ENCODE results near the gene NHLRC2. TPM values are rescaled to one million over a fixed set of nuclear protein-coding genes. Genes with fewer than 3 reads are reported as not detected.
A peak's percentile ranks its signal among the peaks of the same experiment; 100 is the strongest.

Gene NHLRC2
- total and polyA plus RNA-seq, 2 of the 13 experiments (the other 11 are each of a cell fraction or from before 2014, with no cell fraction given), result 7.6 to 12.7 TPM

- 0 out of 4 replicates have a peak, but pooled peaks of 1 of the 2 experiments have one; percentile 7 for TF ChIP-seq ATF4 (CRISPR knock-in tag; IDR thresholded peaks at IDR 0.05)
- peak; percentile 15; the same call in 1 of the 2 replicates for TF ChIP-seq ZNF331 (CRISPR knock-in tag; IDR thresholded peaks at IDR 0.05)
These were observed at the start of gene NHLRC2, which contains the start of gene DCLRE1A (continued) for GRCh38 chr10:113854013-113854760.

GRCh38 chr10:113806503-113806902, 48.0 kb upstream of the NHLRC2 start:
- Histone ChIP-seq H2AFZ (ENCODE audit: low read length) (no peak overlapping the region), H3K4me2 (ENCODE audit: low read depth, low read length) (no peak overlapping the region), H3K4me1 (ENCODE audit: insufficient read depth, low read length) (no peaks in the 10 kb centered on the region), H3K9ac (ENCODE audit: insufficient read depth, low read depth, low read length) (no peak overlapping the region), H3K27ac (ENCODE audit: extremely low read length, insufficient read depth, low read length) (no peak overlapping the region), H3K36me3 (replicated peaks in 1 of 2; ENCODE audit: control insufficient read depth in 1 of 2, insufficient read depth in 2 of 2, low read length in 2 of 2) (no peaks in the 10 kb centered on the region), H3K79me2 (ENCODE audit: insufficient read depth, low read length) (no peaks in the 10 kb centered on the region), H4K20me1 (ENCODE audit: insufficient read depth, low read length) (no peaks in the 10 kb centered on the region), H3K27me3 (ENCODE audit: control insufficient read depth in 1 of 2, insufficient read depth in 2 of 2, low read length in 2 of 2) (peaks cover 0 to 16% of the 10 kb centered on the region in 2 experiments; a peak in 2 of 5 replicates), H3K4me3 (replicated peaks in 1 of 3; ENCODE audit: insufficient read depth in 1 of 3, low read depth in 2 of 3, low read length in 3 of 3) (no peak overlapping the region), H3K9me3 (ENCODE audit: low read length) (no peaks in the 10 kb centered on the region)
- BruUV-seq (replicated peaks), result no TSS peak
- in situ Hi-C loops (cut with HindIII; ENCODE audit: extremely low pct_ligation_motif_present, low pct_unique_long_range_greater_than_20kb) (no loop called here), intact Hi-C loops (cut with micrococcal nuclease; ENCODE audit: unreplicated experiment) (no loop called here)
- no peak for DNase-seq (ENCODE audit: low spot score)
- FAIRE-seq, result no peak
- ATAC-seq, result no peak
- ChIA-PET CTCF (ENCODE audit: low intra/inter-chr PET ratio, low total read pairs) (no interaction called here), POLR2A (no interaction called here)
- 41% methylated on average over 4 of the region's 4 CpGs for WGBS (ENCODE audit: low lambda C conversion rate)
- no peak for TF ChIP-seq NRL (CRISPR knock-in tag; IDR thresholded peaks at IDR 0.05; ENCODE audit: borderline replicate concordance)
- no peak for TF ChIP-seq ZNF629 (CRISPR knock-in tag; conservative IDR thresholded peaks at IDR 0.05)
- TF ChIP-seq ZEB1 (IDR thresholded peaks at IDR 0.05; ENCODE audit: insufficient replicate concordance, low read depth), result no peak
- TF ChIP-seq PITX1 (CRISPR knock-in tag; IDR thresholded peaks at IDR 0.05), result no peak
- TF ChIP-seq ZNF749 (CRISPR knock-in tag; IDR thresholded peaks at IDR 0.05; ENCODE audit: borderline replicate concordance), result no peak
- no peak for TF ChIP-seq KDM5B (CRISPR knock-in tag; IDR thresholded peaks at IDR 0.05; ENCODE audit: borderline replicate concordance)
- TF ChIP-seq KMT2B (CRISPR knock-in tag; IDR thresholded peaks at IDR 0.05), result no peak
- TF ChIP-seq CSRNP1 (CRISPR knock-in tag; IDR thresholded peaks at IDR 0.05), result no peak
- no peak for TF ChIP-seq NR2F1 (CRISPR knock-in tag; IDR thresholded peaks at IDR 0.05)
- TF ChIP-seq KLF12 (CRISPR knock-in tag; IDR thresholded peaks at IDR 0.05; ENCODE audit: borderline replicate concordance), result no peak
- no peak for TF ChIP-seq NCOA2 (CRISPR knock-in tag; IDR thresholded peaks at IDR 0.05)
- TF ChIP-seq IKZF5 (CRISPR knock-in tag; IDR thresholded peaks at IDR 0.05), result no peak
- no peak for TF ChIP-seq ZNF572 (CRISPR knock-in tag; IDR thresholded peaks at IDR 0.05)
- no peak for TF ChIP-seq SKIL (CRISPR knock-in tag; IDR thresholded peaks at IDR 0.05; ENCODE audit: borderline replicate concordance)
- no peak for TF ChIP-seq ZNF253 (CRISPR knock-in tag; IDR thresholded peaks at IDR 0.05; ENCODE audit: borderline replicate concordance)
